T47D (cell line): ENCODE results near the gene FAF1.
A peak's percentile ranks its signal among the peaks of the same experiment; 100 is the strongest.
"Not testable (repeated sequence)": the region's sequence is repeated elsewhere in the genome, so short reads cannot be mapped to it uniquely, and the experiment has no call there.

Experiments used
- DNase-seq, 2 experiments: peaks; one replicate each; pipeline versions ENCODE4 v3.0.0 to v3.0.0-alpha.2; 2011 to 2012; ENCODE audit warnings: low read depth in 1 of 2, low spot score in 1 of 2
- JUND ChIP-seq: IDR thresholded peaks from 2 replicates; pipeline ENCODE4 v1.6.1; 2012; ENCODE audit warnings: low read depth
- in situ Hi-C: cut with HindIII; loops from 2 replicates; pipeline ENCODE4 v1.10.0; 2016; ENCODE audit warnings: low sequenced_read_pairs, low pct_unique_long_range_greater_than_20kb

FAF1 gene

DNA sequence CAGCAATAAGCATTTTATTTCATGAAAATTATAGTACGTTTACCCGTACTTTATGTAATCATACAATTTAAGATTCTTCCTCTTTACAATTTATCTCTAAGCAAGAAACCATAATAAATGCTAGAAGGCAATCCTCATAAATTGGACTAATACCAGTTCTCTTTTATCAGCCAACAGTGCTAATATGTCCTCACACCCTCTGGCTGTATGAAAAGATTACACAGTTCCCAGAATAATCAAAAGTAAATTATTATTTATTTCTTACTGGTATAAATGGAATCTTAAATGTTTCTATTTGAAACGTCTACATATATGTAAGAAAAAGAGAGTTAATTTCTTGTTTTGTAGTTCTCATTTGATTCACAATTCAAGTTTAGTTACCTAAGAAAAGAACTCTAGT, 6.9 kb upstream of the FAF1 start:
- DNase-seq, result no peak
- in situ Hi-C loops, result no loop called here
- no peak for TF ChIP-seq JUND

GRCh38 chr1:50964863-50965262, 4.8 kb upstream of the FAF1 start:
- DNase-seq, result no peak
- TF ChIP-seq JUND, result no peak
- in situ Hi-C loops, result no loop called here

GRCh38 chr1:50959303-50959912, 659 bp downstream of the FAF1 start:
- no peak for TF ChIP-seq JUND
- in situ Hi-C loops, result no loop called here

GRCh38 chr1:50955116-50955515, 5.0 kb downstream of the FAF1 start:
- no peak for TF ChIP-seq JUND
- no peak for DNase-seq
- in situ Hi-C loops, result no loop called here

More at GRCh38 chr1:50959303-50959912, 659 bp downstream of the FAF1 start:
- DNase-seq, result peak in 1 of 2 experiments; percentile 60

DNA sequence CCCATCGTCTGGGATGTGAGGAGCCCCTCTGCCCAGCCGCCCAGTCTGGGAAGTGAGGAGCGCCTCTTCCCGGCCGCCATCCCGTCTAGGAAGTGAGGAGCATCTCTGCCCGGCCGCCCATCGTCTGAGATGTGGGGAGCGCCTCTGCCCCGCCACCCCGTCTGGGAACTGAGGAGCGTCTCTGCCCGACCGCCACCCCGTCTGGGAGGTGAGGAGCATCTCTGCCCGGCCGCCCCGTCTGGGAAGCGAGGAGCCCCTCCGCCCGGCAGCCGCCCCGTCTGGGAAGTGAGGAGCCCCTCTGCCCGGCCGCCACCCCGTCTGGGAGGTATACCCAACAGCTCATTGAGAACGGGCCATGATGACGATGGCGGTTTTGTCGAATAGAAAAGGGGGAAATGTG, 7.5 kb downstream of the FAF1 start:
- in situ Hi-C loops, DNase-seq: not testable (repeated sequence)

DNA sequence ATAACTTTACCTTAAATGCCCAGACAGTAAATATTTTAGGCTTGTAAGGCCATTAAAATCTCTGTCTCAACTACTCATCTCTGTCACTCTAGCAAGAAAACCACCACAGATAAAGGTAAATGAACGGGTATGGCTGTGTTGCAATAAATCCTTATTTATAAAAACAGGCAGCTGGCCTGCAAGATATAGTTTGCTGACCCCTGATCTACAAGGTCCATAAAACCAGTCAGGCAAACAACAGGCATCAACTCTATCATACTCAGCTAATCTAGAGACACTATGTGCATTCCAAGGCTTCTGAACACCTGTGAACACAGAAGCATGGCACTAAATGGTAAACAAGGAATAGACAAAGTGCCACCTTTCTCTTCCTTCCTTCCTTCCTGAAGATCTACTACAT, 9.7 kb downstream of the FAF1 start:
- in situ Hi-C loops, result no loop called here
- no peak for DNase-seq
- no peak for TF ChIP-seq JUND

DNA sequence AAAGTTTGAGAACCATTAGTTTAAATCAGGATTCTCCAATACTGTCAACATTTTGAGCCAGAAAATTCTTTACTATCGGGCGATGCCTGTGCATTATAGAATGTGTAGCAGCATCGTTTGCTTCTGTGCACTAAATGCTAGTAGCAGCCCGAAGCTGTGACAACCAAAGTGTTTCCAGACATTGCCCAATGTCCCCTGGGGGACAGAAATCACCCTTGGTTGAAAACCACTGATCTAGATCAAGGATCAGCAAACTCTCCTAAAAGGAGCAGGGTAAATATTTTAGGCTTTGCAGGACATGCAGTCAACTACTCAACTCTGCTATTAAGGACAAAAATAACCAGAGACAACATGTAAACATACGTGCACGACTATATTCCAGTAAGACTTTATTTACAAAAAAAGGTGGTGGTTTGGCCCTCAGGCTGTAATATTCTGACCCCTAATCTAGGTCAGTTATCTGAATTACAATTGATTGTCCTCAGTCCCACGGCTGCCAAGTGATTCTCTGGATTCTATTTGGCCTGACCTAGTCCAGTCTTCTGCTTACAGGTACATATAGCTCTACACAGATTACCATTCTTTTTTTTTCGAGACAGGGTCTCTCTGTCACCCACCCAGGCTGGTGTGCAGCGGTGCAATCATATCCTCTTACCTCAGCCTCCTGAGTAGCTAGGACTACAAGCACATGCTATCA, 10.6 kb downstream of the FAF1 start:
- no peak for TF ChIP-seq JUND
- DNase-seq, result no peak
- in situ Hi-C loops, result no loop called here

- in situ Hi-C loops, result no loop called here
- no peak for TF ChIP-seq JUND
- no peak for DNase-seq
Observed at GRCh38 chr1:50942334-50942733, 17.7 kb downstream of the FAF1 start.

DNA sequence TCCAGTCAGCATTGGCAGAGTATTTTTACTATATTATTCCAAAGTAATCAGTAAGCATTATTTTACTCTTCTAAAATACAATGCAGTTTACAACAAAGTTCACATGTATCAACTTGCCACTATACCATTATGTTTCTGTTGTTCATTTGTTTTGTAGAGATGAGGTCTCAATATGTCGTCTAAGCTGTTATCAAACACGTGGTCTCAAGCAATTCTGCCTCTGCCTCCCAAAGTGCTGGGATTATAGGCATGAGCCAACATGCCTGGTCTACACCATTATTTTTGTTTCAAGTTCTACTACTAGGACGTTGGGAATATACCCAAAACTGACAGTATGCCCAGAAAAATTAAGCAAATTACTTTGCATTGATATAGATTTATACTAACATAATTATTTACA, 19.8 kb downstream of the FAF1 start:
- no peak for DNase-seq
- no peak for TF ChIP-seq JUND
- in situ Hi-C loops, result no loop called here

GRCh38 chr1:50936321-50936720, 23.7 kb downstream of the FAF1 start:
- in situ Hi-C loops, result no loop called here
- no peak for DNase-seq
- TF ChIP-seq JUND, result no peak

- DNase-seq, in situ Hi-C loops: not testable (repeated sequence)
Observed at GRCh38 chr1:50935276-50935675, 24.8 kb downstream of the FAF1 start.

- in situ Hi-C loops, result no loop called here
- no peak for TF ChIP-seq JUND
Observed at GRCh38 chr1:50934838-50935237, 25.2 kb downstream of the FAF1 start.

GRCh38 chr1:50933770-50934169, 26.3 kb downstream of the FAF1 start:
- DNase-seq, in situ Hi-C loops: not testable (repeated sequence)

More at GRCh38 chr1:50934838-50935237, 25.2 kb downstream of the FAF1 start:
- DNase-seq, result no peak

DNA sequence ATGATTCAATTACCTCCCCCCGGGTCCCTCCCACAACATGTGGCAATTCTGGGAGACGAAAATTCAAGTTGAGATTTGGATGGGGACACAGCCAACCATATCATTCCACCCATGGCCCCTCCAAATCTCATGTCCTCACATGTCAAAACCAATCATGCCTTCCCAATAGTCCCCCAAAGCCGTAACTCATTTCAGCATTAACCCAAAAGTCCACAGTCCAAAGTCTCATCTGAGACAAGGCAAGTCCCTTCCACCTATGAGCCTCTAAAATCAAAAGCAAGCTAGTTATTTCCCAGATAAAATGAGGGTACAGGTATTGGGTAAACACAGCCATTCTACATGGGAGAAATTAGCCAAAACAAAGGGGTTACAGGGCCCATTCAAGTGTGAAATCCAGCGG, 28.0 kb downstream of the FAF1 start:
- DNase-seq, in situ Hi-C loops: not testable (repeated sequence)
